HG03097 (cell line): ENCODE results near the gene CCDC177.
"Not testable (repeated sequence)": the region's sequence is repeated elsewhere in the genome, so short reads cannot be mapped to it uniquely, and the experiment has no call there.

Experiments used
- ATAC-seq: cut with Tn5 transposase; IDR thresholded peaks from one replicate; pipeline ENCODE4 v1.9.1; 2021; ENCODE audit not compliant: unreplicated experiment, low FRiP score

CCDC177 gene

DNA sequence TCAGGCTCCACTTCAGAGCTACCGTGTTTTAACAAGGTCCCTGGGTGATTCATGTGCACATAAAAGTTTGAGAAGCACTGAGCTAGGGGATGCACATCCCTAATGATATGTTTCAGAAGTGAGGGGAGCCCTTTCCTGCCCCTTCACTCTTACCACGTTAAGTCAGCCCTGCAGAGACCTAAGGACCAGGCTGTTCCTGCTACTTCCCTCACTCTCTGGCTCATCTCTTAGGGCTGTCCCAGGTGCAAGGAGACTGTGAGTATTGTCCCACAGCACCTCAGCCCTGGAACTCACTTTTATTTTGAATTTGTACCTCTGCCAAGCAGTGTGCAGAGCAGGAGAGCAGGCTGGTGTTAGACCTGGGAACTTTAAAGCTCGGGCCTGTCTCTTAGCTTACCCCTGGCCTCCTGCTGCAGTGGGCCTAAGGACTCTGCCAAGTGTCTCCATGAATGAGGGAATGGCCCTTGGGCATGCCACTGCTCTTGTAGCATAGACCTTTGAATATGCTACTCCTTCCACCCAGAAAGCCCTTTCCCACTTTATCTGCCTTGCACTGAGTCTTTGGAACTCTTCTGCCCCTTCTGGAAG lies 25.7 kb upstream of the CCDC177 start:
- no peak for ATAC-seq

GRCh38 chr14:69599431-69599830 lies 24.8 kb upstream of the CCDC177 start:
- ATAC-seq, result not testable (repeated sequence)

- ATAC-seq, result no peak
Observed at GRCh38 chr14:69595336-69595735, 20.7 kb upstream of the CCDC177 start.

DNA sequence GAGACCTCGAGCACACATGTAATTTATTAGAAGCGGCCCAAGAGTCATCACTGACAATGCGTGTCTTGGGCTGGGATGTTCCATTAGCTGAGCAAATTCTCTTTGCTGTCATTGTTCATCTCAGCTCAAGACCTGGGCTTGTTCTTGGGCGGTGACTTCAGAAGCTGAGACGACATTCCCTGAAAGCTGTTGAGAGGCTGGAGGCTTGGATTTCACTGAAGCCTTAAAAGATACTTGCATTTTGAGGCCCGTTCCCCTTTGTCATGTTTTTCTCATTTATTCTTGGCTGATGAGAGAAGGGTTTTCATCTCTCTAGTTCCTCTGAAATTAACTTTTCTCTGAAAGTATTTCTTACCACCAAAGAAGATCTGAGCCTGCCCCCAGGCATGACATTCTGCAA lies 20.2 kb upstream of the CCDC177 start:
- ATAC-seq, result no peak

- ATAC-seq, result no peak
Observed at GRCh38 chr14:69593018-69593677, 18.5 kb upstream of the CCDC177 start.

GRCh38 chr14:69591317-69591716 lies 16.6 kb upstream of the CCDC177 start:
- ATAC-seq, result no peak

DNA sequence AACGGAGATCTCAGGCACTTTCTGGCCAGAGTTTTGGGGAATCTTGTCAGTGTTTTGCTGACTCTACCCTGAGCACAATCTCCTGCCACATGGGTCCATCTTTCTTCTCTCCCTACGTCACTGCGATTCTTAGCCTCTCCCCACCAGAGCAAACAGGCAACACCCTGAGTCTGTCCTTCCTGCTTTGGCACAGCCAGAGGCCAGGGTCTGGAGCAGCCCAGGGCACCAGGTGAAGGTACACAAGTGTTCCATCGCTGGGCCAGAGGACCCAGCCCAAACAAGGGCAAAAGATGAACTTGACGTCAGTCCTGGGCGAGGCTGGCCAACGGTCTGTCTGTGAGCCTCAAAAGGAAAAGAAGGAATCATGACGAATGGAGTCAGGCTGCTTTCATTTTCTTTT lies 12.7 kb upstream of the CCDC177 start:
- no peak for ATAC-seq

GRCh38 chr14:69586404-69586803 lies 11.7 kb upstream of the CCDC177 start:
- ATAC-seq, result no peak

- ATAC-seq, result no peak
Observed at GRCh38 chr14:69584389-69584788, 9.7 kb upstream of the CCDC177 start.

DNA sequence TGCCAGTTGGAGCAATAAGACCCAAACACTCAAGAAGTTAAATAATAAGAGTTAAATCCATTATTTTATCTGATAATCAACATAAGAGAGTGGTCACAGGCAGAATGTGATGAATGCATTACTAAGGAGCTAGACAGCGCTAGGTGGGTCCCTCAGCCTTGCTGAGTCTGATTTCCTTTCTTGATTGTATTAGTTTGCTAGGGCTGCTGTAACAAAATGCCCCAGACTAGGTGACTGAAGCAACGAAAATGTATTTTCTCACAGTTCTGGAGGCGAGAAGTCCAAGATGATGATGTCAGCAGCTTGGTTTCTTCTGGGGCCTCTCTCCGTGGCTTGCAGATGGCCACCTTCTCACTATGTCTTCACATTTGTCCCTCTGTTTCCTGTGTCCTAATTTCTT lies 8.2 kb upstream of the CCDC177 start:
- ATAC-seq, result no peak

GRCh38 chr14:69582212-69582611 lies 7.5 kb upstream of the CCDC177 start:
- no peak for ATAC-seq

GRCh38 chr14:69581316-69581935 lies 6.8 kb upstream of the CCDC177 start:
- ATAC-seq, result no peak

DNA sequence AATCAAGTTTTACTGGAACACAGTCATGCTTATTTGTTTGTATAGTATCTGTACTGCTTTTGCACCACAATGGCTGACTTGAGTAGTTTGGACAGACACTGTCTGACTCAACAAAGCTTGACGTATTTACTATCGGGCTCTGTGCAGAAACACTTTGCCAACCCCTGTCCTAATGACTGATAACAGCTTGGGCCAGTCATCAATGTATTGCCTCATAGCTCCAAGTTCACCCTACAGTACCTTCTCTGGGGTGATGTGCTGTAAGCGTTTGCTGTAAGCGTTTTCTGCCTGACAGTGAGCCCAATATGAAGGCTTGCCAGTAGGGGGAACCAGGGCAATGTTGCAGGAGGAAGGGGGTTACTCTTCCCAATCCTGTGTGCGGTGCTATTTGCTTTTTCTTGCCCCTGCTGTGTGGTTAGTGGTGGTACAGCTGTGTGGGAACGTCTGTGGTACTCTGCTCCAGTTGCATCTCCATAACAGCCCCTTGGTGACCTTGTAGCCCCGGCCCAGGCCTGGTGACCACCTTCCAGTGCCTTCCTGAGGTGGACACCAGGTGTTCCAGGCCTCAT lies 5.4 kb upstream of the CCDC177 start:
- no peak for ATAC-seq

- ATAC-seq, result no peak
Observed at GRCh38 chr14:69579476-69579875, 4.8 kb upstream of the CCDC177 start.

DNA sequence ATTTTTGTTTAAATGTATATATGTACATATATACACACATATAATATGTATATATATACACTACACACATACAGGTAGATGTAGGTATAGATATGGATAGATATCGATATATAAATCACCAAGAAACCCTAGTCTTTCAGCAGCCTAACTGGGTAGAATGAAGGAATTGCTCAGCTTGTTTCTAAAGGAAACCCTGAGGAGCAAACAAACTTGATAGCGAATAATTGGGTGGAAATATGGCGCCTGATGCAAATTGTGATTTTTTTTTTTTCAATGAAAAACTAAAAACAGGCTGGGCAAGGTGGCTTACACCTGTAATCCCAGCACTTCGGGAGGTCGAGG lies 254 bp upstream of the CCDC177 start:
- ATAC-seq, result no peak

GRCh38 chr14:69573831-69574262 lies 824 bp downstream of the CCDC177 start:
- no peak for ATAC-seq

- no peak for ATAC-seq
Observed at GRCh38 chr14:69573205-69573830, 1.4 kb downstream of the CCDC177 start.

DNA sequence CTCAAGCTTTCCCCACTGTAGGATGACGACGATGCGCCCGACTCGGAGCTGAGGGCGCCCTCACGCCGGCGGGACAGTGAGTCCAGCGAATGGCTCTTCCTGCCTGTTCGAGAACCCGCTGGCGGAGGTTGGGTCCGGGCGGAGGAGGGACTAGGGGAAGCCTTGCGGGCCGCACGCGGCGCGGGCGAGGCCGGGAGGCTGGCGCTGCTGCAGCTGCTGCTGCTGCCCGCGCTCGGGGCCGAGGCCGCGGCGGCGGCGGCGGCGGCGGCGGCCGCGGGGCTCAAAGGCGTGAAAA lies 1.9 kb downstream of the CCDC177 start:
- ATAC-seq, result no peak

GRCh38 chr14:69572030-69572840 lies 2.4 kb downstream of the CCDC177 start:
- ATAC-seq, result no peak

GRCh38 chr14:69571449-69572029 lies 3.1 kb downstream of the CCDC177 start:
- ATAC-seq, result no peak
